ENCODE data around the gene NAT14. TPM values are rescaled to one million over a fixed set of nuclear protein-coding genes. Genes with fewer than 3 reads are reported as not detected.

The NAT14 gene
- total RNA-seq, 2 donors from 2014 or later, result 3.4 to 3.8 TPM

GRCh38 chr19:55441319-55441691 lies 43.7 kb upstream of the NAT14 start:
- Histone ChIP-seq H3K36me3 (no peaks in the 10 kb centered on the region), H3K27ac (no peak overlapping the region), H3K9me3 (no peaks in the 10 kb centered on the region), H3K4me1 (ENCODE audit: control insufficient read depth in 1 of 2, low read depth in 2 of 2) (peaks cover 0 to 10% of the 10 kb centered on the region in 2 donors), H3K27me3 (replicated peaks; ENCODE audit: insufficient read depth) (peaks cover 23% of the 10 kb centered on the region), H3K4me3 (no peak overlapping the region)
- ATAC-seq (ENCODE audit: insufficient number of reproducible peaks, low FRiP score, low read depth) (no peak), DNase-seq (ENCODE audit: low spot score) (no peak)
- TF ChIP-seq, protein P1, sequence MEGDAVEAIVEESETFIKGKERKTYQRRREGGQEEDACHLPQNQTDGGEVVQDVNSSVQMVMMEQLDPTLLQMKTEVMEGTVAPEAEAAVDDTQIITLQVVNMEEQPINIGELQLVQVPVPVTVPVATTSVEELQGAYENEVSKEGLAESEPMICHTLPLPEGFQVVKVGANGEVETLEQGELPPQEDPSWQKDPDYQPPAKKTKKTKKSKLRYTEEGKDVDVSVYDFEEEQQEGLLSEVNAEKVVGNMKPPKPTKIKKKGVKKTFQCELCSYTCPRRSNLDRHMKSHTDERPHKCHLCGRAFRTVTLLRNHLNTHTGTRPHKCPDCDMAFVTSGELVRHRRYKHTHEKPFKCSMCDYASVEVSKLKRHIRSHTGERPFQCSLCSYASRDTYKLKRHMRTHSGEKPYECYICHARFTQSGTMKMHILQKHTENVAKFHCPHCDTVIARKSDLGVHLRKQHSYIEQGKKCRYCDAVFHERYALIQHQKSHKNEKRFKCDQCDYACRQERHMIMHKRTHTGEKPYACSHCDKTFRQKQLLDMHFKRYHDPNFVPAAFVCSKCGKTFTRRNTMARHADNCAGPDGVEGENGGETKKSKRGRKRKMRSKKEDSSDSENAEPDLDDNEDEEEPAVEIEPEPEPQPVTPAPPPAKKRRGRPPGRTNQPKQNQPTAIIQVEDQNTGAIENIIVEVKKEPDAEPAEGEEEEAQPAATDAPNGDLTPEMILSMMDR (IDR thresholded peaks at IDR 0.05), result no peak

GRCh38 chr19:55441692-55442321 lies 43.2 kb upstream of the NAT14 start:
- TF ChIP-seq, protein P1 (IDR thresholded peaks at IDR 0.05), result no peak
- ATAC-seq (ENCODE audit: insufficient number of reproducible peaks, low FRiP score, low read depth) (no peak), DNase-seq (ENCODE audit: low spot score) (no peak)
- Histone ChIP-seq H3K27me3 (replicated peaks; ENCODE audit: insufficient read depth) (peaks cover 23% of the 10 kb centered on the region), H3K36me3 (no peaks in the 10 kb centered on the region), H3K9me3 (no peaks in the 10 kb centered on the region), H3K4me3 (no peak overlapping the region), H3K27ac (no peak overlapping the region), H3K4me1 (ENCODE audit: control insufficient read depth in 1 of 2, low read depth in 2 of 2) (peaks cover 0 to 10% of the 10 kb centered on the region in 2 donors)

DNA sequence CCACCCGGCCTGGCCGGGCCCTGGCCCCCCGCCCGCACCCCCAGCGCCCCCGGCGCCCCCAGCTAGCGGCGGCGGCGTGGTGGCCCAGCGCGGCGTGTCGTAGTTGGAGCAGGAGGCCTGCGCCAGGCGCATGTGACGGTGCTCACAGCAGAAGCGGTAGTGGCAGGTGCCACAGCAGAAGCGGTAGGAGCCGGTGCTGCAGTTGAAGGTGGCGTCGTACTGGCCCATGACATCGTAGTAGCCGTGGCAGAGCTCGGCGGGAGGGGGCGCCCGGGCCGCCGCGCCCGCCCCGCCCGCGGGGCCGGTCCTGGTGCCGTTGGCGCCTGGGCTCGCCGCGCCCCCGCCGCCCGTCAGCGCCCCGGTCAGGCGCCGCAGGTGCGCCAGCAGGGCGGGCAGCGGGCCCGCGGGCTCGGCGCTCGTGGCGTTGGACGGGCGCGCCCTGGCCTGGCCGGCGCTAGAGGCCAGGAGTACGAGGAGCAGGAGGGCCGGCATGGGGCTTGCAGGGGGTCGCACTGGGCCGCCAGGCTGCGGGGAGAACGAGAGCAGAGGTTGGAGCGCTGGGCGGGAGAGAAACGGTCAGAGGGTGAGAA lies 42.5 kb upstream of the NAT14 start:
- peaks cover 23% of the 10 kb centered on the region for H3K27me3 ChIP-seq (replicated peaks; ENCODE audit: insufficient read depth)
- TF ChIP-seq, protein P1 (IDR thresholded peaks at IDR 0.05), result no peak
- H3K27ac ChIP-seq, result no peak overlapping the region
- H3K4me1 ChIP-seq (ENCODE audit: control insufficient read depth in 1 of 2, low read depth in 2 of 2), result peaks cover 0 to 10% of the 10 kb centered on the region in 2 donors
- H3K9me3 ChIP-seq, result no peaks in the 10 kb centered on the region
- ATAC-seq (ENCODE audit: insufficient number of reproducible peaks, low FRiP score, low read depth) (no peak), DNase-seq (ENCODE audit: low spot score) (no peak)
- no peaks in the 10 kb centered on the region for H3K36me3 ChIP-seq
- no peak overlapping the region for H3K4me3 ChIP-seq

GRCh38 chr19:55443045-55443823 lies 41.8 kb upstream of the NAT14 start, which contains the start of gene SHISA7:
Gene SHISA7, minus strand, starts transcription at chr19:55443300. Its CDS starts 437 bp downstream, at chr19:55442863.
- ATAC-seq (ENCODE audit: insufficient number of reproducible peaks, low FRiP score, low read depth) (no peak), DNase-seq (ENCODE audit: low spot score) (no peak)
- TF ChIP-seq, protein P1 (IDR thresholded peaks at IDR 0.05), result no peak
- Histone ChIP-seq H3K27me3 (replicated peaks; ENCODE audit: insufficient read depth) (peaks cover 23% of the 10 kb centered on the region), H3K27ac (no peak within 1 kb of the TSS), H3K36me3 (no peaks in the 10 kb centered on the region), H3K9me3 (no peaks in the 10 kb centered on the region), H3K4me3 (no peak within 1 kb of the TSS), H3K4me1 (ENCODE audit: control insufficient read depth in 1 of 2, low read depth in 2 of 2) (peaks cover 0 to 10% of the 10 kb centered on the region in 2 donors)

DNA sequence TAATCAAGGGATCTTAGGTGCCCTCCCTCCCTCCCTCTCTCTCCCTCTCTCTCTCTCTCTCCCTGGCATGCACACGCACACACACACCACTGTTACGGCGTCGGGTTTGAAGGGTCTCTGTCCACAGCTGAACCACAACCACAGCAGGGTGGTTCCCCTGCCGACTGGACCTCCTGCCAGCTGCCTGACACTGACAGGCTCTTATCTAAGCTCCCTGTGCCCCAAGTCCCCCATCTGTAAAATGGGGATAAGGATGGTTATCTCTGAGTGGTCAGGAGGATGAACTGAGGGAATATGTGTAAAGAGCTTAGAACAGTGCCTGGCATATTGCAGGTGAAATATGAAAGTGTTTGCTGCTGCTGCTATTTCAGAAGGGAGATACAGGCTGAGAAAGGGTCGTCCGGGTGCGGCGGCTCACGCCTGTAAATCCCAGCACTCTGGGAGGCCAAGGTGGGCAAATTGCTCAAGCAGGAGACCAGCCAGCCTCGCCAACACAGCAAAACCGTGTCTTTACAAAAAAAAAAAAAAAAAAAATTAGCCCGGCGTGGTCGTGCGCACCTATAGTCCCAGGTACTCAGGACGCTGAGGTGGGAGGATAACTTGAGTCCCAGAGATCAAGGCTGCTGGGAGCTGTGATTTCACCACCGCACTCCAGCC lies 41.0 kb upstream of the NAT14 start:
- H3K27ac ChIP-seq, result no peak overlapping the region
- no peaks in the 10 kb centered on the region for H3K36me3 ChIP-seq
- H3K27me3 ChIP-seq (replicated peaks; ENCODE audit: insufficient read depth), result peaks cover 23% of the 10 kb centered on the region
- H3K9me3 ChIP-seq, result no peaks in the 10 kb centered on the region
- H3K4me3 ChIP-seq, result no peak overlapping the region
- TF ChIP-seq, protein P1 (IDR thresholded peaks at IDR 0.05), result no peak
- no peak for DNase-seq (ENCODE audit: low spot score)
- no peak for ATAC-seq (ENCODE audit: insufficient number of reproducible peaks, low FRiP score, low read depth)
- H3K4me1 ChIP-seq (ENCODE audit: control insufficient read depth in 1 of 2, low read depth in 2 of 2), result peaks cover 0 to 10% of the 10 kb centered on the region in 2 donors
